Nephron (organoid): ENCODE data around the gene TSPAN8.
A peak's percentile ranks its signal among the peaks of the same experiment; 100 is the strongest.

Experiments
- H3K27ac Mint-ChIP-seq, 3 experiments: 2 replicates each; pipeline ENCODE4 v1.8.0; 2020; ENCODE audit warnings: mixed read lengths in 3 of 3, mild to moderate bottlenecking in 2 of 3, moderate library complexity in 1 of 3
- H3K27me3 Mint-ChIP-seq: 2 replicates; pipeline ENCODE4 v1.8.0; 2021; ENCODE audit warnings: low read depth, mild to moderate bottlenecking, moderate library complexity, mixed read lengths
- H3K36me3 Mint-ChIP-seq: 2 replicates; pipeline ENCODE4 v1.8.0; 2020; ENCODE audit warnings: low read depth, mixed read lengths
- H3K4me1 Mint-ChIP-seq: 2 replicates; pipeline ENCODE4 v1.8.0; 2020; ENCODE audit warnings: mixed read lengths
- H3K4me3 Mint-ChIP-seq, 3 experiments: 2 replicates each; pipeline ENCODE4 v1.8.0; 2020; ENCODE audit warnings: mild to moderate bottlenecking in 3 of 3, mixed read lengths in 3 of 3, moderate library complexity in 2 of 3
- H3K9me3 Mint-ChIP-seq: 2 replicates; pipeline ENCODE4 v1.8.0; 2020; ENCODE audit warnings: mixed read lengths
- TF ChIP-seq, protein P1 (sequence below), 3 experiments: fragments of 200-600 bp; sonication (generic); IDR thresholded peaks; one replicate each; pipeline ENCODE4 v1.5.0; 2021; ENCODE audit warnings: antibody characterized with exemption in 3 of 3; ENCODE audit not compliant: unreplicated experiment in 3 of 3

The TSPAN8 gene

DNA sequence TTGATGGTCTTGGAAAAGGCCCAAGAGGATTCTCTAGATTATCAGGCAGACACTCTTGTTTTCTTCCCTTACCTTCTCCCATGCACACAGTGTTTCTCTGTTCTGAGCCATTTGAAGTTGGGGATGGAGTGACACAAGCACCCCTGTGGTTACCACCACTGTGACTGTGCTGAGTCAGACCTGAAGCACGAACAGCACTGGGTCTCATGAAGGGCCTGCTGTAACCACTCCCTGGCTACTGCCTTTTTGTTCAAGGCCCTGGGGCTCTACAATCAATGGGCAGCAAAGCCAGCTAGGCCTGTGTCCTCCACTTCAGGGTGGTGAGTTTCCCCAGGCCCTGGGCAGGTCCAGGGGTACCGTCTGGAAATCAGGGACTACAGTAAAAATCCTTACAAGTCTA lies 65.5 kb downstream of the TSPAN8 start:
- no peak overlapping the region for H3K27ac Mint-ChIP-seq
- no peaks in the 10 kb centered on the region for H3K4me1 Mint-ChIP-seq
- H3K27me3 Mint-ChIP-seq: no peaks in the 10 kb centered on the region
- no peaks in the 10 kb centered on the region for H3K36me3 Mint-ChIP-seq
- no peak overlapping the region for H3K4me3 Mint-ChIP-seq
- TF ChIP-seq, protein P1, sequence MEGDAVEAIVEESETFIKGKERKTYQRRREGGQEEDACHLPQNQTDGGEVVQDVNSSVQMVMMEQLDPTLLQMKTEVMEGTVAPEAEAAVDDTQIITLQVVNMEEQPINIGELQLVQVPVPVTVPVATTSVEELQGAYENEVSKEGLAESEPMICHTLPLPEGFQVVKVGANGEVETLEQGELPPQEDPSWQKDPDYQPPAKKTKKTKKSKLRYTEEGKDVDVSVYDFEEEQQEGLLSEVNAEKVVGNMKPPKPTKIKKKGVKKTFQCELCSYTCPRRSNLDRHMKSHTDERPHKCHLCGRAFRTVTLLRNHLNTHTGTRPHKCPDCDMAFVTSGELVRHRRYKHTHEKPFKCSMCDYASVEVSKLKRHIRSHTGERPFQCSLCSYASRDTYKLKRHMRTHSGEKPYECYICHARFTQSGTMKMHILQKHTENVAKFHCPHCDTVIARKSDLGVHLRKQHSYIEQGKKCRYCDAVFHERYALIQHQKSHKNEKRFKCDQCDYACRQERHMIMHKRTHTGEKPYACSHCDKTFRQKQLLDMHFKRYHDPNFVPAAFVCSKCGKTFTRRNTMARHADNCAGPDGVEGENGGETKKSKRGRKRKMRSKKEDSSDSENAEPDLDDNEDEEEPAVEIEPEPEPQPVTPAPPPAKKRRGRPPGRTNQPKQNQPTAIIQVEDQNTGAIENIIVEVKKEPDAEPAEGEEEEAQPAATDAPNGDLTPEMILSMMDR (IDR thresholded peaks at IDR 0.05; ENCODE audit: unreplicated experiment in 3 of 3): no peak
- H3K9me3 Mint-ChIP-seq: peaks cover 24% of the 10 kb centered on the region

DNA sequence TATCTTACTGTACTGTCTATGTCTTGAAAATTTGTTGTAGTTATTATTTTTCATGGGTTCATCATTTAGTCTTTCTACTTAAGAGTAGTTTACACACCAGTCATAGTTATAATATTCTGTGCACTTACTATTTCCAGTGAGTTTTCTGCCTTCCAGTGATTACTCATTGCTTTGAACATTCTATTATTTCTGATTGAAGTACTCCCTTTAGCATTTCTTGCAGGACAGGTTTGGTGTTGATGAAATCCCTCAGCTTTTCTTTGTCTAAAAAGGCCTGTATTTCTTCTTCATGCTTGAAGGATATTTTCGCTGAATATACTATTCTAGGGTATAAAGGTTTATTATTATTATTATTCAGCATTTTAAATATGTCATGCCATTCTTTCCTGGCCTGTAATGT lies 66.8 kb downstream of the TSPAN8 start:
- Mint-ChIP-seq H3K27ac (no peak overlapping the region), H3K9me3 (peaks cover 24% of the 10 kb centered on the region), H3K27me3 (no peaks in the 10 kb centered on the region), H3K4me1 (no peaks in the 10 kb centered on the region), H3K4me3 (no peak overlapping the region), H3K36me3 (no peaks in the 10 kb centered on the region)
- TF ChIP-seq, protein P1 (IDR thresholded peaks at IDR 0.05; ENCODE audit: unreplicated experiment in 3 of 3): no peak

DNA sequence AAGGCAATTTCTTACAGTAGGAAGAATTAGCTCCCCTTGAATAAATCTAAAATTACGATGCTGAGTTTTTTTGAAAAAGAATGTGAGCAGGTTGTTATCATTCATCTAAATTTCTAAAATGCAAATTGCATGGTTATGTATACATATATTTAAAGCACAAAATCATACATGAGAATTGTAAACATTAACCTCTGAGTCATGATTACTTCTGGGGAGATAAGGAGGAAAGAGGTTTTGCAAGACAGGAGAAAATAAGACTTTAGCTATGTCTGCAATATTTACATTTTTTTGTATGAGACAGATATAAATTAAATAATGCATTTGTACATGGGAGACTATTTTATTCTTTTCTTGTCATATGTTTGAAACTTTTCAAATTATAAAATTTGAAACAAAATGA lies 72.2 kb downstream of the TSPAN8 start:
- no peak overlapping the region for H3K4me3 Mint-ChIP-seq
- H3K27me3 Mint-ChIP-seq: no peaks in the 10 kb centered on the region
- H3K4me1 Mint-ChIP-seq: no peaks in the 10 kb centered on the region
- TF ChIP-seq, protein P1 (IDR thresholded peaks at IDR 0.05; ENCODE audit: unreplicated experiment in 3 of 3): no peak
- H3K9me3 Mint-ChIP-seq: peaks cover 9% of the 10 kb centered on the region
- no peaks in the 10 kb centered on the region for H3K36me3 Mint-ChIP-seq
- no peak overlapping the region for H3K27ac Mint-ChIP-seq

DNA sequence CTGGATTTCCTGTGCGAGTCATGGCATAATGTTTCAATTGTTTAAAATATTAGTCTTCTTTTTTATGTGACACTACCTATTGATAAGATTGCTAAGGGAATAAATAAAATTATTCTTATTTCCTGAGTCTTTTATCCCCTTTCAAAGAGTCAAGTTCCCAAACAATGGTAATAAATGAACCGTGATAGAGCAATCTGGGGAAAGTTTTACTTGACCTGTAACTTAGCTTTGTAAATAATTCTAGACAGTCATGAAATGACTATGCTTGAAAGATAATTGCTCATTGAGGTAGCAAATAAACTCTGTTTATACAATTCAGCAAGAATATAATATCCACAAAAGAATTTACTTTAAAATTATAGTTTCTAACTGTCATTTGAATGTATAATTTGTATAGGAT lies 82.1 kb downstream of the TSPAN8 start:
- Mint-ChIP-seq H3K4me1 (no peaks in the 10 kb centered on the region), H3K27me3 (no peaks in the 10 kb centered on the region), H3K27ac (peak overlapping the region in 1 of 3 experiments; percentile 26), H3K4me3 (no peak overlapping the region), H3K9me3 (peaks cover 2% of the 10 kb centered on the region), H3K36me3 (no peaks in the 10 kb centered on the region)
- TF ChIP-seq, protein P1 (IDR thresholded peaks at IDR 0.05; ENCODE audit: unreplicated experiment in 3 of 3): no peak
